NCI-H128 (cell line): ENCODE measurements around the gene IDUA.

Source experiments
- DNase-seq: peaks from one replicate; lab custom pipeline; 2025; ENCODE audit not compliant: unreplicated experiment; lab: John Stamatoyannopoulos, UW

IDUA gene

GRCh38 chr4:985123-985830 is 1.6 kb upstream of the IDUA start:
- DNase-seq, result no peak

GRCh38 chr4:986428-986878 is 391 bp upstream of the IDUA start:
- DNase-seq, result no peak

- DNase-seq, result no peak
Observed at GRCh38 chr4:987624-988513, 1.0 kb downstream of the IDUA start.

GRCh38 chr4:988726-989721 is 2.2 kb downstream of the IDUA start:
- no peak for DNase-seq

GRCh38 chr4:989722-990471 is 3.1 kb downstream of the IDUA start:
- DNase-seq, result no peak

GRCh38 chr4:990746-991367 is 4.0 kb downstream of the IDUA start:
- no peak for DNase-seq

- DNase-seq, result no peak
Observed at GRCh38 chr4:991451-992296, 4.8 kb downstream of the IDUA start.

GRCh38 chr4:992297-993110 is 5.7 kb downstream of the IDUA start:
- DNase-seq, result no peak

- DNase-seq, result no peak
Observed at GRCh38 chr4:993111-994029, 6.5 kb downstream of the IDUA start, which contains the start of gene SLC26A1. Gene SLC26A1, minus strand, starts transcription at chr4:993404. Its CDS starts 1,701 bp downstream, at chr4:991703.

- no peak for DNase-seq
Observed at GRCh38 chr4:995311-996026, 8.6 kb downstream of the IDUA start.

- DNase-seq, result no peak
Observed at GRCh38 chr4:996030-996996, 9.5 kb downstream of the IDUA start.

GRCh38 chr4:996997-997374 is 10.1 kb downstream of the IDUA start:
- no peak for DNase-seq

- no peak for DNase-seq
Observed at GRCh38 chr4:997375-998071, 10.7 kb downstream of the IDUA start.

- no peak for DNase-seq
Observed at GRCh38 chr4:998096-998691, 11.3 kb downstream of the IDUA start.
